GM19324 (cell line): Measurements from ENCODE around the gene UBXN2A.
"Not testable (repeated sequence)": the region's sequence is repeated elsewhere in the genome, so short reads cannot be mapped to it uniquely, and the experiment has no call there.

ENCODE experiments used
- ATAC-seq: cut with Tn5 transposase; IDR thresholded peaks from one replicate; pipeline ENCODE4 v1.9.1; 2021; ENCODE audit warnings: mild to moderate bottlenecking, moderate library complexity; ENCODE audit not compliant: unreplicated experiment, low FRiP score

Gene UBXN2A

DNA sequence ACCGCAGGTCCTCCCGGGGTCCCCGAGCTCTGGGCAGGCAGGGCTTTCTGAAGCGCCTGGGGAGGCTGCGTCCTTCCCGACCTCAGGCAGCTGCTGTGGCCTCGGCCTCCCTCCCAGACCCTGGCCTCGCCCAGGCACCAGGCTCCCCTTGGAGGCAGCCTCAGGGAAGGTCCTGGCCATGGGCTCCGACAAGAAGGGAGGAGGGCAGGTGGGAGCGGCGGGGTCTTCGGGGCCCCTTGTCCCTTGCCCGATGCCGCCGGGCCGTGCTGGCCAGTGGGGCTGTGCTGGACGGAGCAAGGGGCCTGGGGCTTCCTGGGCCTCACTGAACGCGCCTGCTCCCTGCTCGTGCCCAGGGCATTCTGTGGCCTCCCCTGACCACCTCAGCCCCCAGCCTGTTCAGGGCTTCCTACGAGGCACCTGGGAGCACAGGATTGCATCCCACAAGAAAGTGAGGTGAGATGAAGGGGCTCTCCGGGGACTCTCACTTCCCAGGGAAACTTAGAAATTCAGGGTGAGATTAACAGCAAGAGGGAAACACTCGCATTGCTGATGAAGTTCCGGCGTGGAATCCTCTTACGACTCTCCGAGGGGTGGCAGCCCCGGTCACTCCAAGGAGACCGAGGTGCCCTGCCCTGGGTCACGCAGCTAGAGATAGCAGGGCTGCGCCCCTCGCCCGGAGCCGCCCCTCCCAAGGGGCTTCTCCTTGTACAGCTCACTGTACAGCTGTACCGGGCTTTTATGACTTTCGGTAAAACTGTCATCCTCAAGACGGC lies 70.4 kb downstream of the UBXN2A start:
- no peak for ATAC-seq

DNA sequence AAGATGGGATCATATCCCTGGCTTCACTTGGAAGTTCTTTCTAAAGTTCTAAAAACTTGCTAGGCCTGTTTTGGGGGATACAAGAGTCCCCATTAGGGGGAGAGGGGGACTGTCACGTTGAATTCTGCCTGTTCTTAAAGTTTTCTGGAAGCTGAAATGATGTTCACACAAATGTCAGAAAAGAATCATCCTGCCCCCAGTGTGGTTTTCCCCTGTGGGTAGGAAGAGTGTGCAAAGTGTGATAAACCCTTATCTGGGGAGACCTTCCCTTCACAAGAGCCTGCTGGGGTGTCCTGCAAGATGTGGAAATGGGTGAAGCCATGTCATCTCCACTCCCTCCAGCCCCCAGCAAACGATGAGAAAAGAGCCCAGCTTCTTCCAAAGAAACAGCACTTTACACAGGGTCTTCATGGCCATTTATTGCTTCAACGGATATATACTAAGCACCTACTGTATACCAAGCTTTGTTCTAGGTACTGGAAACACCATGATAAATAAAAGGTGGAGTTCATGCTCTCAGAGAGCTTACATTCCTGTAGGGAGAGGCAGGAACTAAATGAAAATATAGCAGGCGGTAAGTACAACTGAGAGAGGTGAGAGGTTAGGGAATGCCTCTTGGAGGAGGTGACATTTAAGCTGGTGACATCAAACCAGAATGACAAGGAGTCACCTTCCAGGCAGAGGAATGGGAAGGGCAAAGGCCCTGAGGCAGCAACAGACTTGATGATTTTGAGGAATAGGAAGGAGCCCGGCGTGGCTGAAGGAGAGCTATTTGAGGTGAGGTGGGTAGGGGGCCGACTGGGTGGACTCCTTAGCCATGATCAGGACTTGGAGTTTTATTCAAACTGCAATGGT lies 71.2 kb downstream of the UBXN2A start:
- no peak for ATAC-seq

DNA sequence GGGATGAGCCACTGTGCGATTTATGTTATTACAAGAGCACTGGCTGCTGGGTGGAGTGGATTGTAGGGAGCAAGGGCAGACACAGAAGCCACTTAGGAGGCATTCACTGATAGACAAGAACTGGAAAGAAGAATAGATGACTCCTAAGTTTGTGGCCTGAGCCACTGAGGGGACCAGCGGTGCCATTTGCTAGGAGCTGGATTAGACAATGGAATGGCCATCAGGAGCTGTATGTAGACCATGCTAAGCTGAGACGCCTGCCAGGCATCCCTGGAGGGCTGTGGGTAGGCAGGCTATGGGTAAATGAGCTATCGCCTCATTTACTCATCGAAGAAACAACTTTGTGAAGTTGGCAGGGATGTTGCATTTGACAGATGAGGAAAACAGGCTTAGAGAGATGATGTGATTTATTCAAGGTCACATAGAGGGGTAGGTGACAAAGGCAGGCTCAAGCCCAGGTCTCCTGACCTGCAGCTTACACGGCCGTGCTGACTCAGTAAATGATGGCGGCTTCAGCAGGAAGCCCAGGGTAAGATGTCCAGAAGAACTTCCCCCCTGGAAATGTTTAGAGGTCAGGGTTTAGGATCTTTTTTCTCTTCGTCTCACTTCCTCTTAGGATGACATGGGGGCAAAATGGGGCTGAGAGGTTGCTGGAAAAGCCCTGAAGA lies 72.4 kb downstream of the UBXN2A start:
- ATAC-seq = no peak

DNA sequence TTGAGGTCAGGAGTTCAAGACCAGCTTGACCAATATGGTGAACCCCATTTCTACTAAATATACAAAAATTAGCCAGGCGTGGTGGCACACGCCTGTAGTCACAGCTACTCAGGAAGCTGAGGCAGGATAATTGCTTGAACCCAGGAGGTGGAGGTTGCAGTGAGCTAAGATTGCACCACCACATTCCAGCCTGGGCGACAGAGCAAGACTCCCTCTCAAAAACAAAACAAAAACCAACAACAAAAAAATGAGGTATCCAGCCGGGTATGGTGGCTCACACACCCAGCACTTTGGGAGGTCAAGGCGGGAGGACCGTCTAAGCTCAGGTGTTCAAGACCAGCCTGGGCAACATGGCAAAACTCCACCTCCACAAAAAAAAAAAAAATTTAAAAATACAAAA lies 74.6 kb downstream of the UBXN2A start:
- ATAC-seq = not testable (repeated sequence)

DNA sequence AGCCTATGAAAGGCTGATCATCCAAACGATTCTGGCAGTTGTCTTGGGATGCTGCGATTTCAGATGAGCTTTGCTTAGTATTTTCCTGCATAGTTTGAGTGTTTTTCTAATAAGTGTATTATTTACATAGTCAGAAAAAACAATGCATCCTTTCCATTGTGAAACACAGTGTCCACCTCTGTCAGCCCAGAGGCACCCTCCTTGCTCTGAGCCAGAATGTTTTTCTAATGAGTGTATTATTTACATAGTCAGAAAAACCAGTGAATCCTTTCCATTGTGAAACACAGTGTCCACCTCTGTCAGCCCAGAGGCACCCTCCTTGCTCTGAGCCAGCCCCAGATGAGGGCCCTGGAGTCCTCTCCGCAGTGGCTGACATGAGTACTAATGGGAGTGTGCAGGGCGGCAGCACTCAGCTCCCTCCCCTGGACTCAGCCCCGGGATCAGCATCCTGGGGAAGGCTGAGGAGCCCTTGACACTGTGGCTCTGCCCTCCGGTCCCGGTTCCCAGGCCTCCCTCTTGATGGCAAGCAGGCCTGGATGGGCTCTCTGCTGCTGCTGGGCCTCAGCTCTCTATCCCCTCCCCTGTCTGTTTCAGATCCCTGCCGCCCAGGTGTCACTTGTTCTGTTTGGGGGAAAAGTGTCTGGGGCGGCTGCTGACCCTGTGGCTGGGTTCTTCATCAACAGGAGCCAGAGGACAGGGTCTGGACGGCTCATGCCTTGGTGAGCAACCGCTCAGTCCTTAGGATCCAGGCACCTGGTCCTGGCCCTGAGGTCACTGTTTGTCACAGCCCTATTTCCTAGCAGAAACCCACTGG lies 75.5 kb downstream of the UBXN2A start:
- ATAC-seq = no peak

DNA sequence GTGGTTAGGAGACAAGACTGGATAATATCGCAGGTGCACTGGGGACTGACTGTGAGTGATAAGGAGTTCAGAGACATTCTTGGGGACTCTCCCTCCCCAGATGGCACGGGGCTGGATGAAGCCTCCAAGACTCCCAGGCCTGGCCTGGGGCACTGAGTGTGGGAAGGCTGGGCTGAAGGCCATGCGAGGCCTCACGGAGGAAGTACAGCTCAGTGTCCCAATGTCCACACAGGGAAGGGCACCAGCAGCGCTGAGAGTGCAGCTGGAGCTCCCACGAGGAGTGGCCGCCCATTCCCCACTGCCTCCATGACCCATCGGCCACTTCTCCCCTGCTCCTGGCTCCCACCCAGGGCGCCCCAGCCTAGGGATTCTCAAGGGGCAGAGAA lies 76.1 kb downstream of the UBXN2A start:
- ATAC-seq = no peak

DNA sequence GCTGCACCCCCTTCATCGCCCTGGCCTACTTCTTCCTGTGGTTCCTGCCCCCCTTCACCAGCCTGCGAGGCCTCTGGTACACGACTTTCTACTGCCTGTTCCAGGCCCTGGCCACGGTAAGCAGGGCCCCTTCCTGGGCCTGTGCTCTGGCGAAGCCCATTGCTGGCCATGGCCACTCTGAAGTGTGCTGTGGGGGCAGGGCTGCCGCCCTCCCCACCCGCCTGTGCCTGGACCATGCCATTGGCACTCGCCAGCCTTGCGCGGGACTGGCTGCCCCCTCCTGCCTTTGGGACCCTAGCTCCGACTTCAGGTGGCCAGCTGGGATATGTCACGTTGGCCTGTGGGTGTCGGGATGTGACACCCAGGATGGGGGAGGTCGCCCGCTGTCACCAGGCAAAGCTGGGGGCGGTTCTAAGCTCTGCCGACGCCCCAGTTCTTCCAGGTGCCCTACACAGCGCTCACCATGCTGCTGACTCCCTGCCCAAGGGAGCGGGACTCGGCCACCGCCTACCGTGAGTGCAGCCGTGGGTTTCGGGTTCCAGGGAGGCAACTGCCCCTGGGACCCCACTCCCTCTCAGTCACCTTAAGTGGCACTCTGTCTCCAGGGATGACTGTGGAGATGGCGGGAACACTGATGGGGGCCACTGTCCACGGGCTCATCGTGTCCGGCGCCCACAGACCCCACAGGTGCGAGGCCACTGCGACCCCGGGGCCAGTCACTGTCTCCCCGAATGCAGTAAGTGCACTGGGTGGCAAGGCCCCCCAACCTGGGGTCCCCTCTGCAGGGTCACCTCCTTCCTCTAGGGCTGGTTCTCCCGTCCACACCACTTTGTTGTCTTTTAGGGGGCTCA lies 76.8 kb downstream of the UBXN2A start:
- ATAC-seq = no peak

DNA sequence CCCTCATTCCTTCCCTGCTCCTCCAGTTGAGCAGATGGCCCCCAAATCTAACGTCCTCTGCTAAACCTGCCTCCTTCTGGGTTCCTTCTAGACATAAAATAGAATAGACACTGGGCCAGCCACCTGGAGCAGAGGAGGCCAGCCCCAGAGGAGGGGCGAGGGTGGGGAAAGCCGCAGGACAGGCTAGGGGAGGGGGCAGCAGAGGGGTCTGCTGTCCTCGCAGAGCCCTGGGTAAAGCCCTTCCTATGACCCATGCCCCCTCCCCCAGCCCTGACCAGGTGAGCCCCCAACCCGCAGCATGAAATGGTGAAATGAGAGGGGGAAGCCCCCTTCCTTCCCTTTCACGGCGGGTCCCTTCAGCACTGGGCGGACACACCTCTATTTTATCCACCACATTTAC lies 77.4 kb downstream of the UBXN2A start:
- no peak for ATAC-seq

DNA sequence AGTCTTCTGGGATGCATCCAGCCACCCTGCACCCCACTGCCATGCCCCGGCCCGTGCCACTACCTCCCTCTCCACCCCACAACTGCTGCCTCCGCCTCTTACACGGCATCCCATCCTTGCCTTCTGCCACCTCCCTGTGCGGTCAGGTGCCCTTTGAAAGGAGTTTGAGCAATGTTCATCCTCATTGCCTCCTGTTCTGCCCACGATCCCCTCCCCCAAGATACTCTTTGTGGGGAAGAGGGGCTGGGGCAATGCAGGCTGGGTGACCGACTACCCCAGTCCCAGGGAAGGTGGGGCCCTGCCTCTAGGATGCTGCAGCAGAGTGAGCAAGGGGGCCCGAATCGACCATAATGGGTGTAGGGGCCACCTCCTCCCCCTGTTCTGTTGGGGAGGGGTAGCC lies 78.0 kb downstream of the UBXN2A start:
- ATAC-seq = no peak

DNA sequence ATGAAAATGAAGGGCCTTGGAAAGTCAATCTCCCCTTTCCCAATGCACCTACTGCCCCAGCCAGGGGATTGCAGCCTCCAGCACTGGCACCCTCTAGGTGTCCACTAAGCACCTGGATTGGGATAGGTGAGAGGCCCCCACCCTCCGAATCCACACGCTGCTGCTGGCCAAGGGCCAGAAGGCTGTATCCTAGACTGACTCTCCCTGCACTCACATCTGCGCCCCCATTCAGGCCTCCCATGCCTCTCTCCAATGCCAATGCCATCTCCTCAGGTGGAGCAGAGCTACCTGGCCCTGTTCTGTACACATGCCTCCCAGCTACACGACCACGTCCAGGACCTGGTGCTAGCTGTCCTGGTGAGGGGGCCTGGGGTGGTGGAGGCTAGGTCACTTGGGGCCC lies 79.5 kb downstream of the UBXN2A start:
- no peak for ATAC-seq

DNA sequence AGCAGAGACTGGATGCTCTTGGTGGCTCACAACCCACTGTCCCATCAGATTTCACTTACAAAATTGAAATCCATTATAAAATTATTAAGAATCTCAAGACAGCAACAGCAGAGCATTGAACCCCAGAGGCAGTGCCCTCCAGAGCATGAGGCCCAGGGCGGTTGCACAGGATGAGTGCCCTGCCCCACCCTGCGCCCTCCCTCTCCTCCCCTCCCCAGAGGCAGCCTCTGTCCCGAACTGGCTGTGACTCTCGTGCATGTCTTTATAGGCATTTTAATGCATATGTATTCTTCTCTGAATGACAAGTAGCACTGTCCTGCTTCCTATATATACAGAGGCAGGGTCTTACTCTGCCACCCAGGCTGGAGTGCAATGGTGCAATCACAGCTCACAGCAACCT lies 80.0 kb downstream of the UBXN2A start:
- no peak for ATAC-seq

DNA sequence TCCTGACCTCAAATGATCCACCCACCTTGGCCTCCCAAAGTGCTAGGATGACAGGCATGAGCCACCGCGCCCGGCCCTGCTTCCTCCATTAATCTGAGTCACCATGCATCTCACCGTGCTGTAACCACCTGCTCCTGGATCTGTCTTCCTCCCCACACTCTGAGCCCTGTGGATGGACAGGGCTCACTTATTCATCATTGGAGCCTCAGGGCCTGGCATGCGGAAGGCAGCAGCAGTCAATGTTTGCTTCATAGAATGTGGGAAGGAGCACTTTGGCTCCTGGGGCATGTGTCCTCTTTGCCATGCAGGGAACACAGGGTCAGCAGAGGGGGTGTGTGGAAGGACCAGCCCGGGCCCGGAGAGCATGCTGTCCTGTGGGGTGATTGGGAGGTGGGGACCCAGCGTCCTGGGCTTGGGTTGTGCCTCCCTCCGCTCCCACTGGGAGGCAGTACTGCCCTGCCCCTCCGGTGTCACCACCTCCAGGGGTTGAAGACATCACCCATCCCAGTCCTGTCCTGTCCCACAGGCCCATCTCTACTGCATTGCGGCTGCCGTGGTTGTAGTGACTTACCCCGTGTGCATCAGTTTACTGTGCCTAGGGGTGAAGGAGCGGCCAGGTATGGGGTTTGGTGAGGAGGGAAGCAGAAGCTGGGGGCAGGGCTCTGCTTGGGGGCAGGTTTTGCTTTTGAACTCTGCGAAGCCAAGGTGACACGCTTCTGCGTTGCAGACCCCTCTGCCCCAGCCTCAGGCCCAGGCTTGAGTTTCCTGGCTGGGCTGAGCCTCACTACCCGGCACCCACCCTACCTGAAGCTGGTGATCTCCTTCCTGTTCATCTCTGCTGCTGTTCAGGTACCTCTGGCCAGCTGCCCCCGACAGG lies 81.1 kb downstream of the UBXN2A start:
- ATAC-seq = no peak

DNA sequence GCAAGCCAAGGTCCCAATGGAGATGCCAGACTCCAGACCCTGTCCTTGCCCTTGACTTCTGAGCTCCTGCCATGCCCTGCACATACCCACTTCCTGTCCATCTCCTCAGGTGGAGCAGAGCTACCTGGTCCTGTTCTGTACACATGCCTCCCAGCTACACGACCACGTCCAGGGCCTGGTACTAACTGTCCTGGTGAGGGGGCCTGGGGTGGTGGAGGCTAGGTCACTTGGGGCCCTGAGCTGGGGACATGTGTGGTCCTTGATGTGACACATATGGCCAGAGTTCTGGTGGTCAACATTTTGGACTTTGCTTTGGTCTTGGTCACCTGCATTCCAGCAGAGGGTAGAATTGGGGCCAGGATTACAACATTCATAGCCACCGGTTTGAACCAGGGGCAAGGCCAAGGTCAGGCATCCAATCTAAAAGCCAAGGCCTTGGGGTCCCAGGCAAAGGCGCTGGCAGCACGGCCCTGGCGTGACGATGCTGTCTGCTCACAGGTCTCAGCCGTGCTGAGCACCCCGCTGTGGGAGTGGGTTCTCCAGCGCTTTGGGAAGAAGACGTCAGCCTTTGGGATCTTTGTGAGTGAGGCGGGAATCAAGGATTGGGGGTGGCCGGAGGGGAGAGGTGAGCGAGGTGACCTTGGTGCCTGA lies 82.2 kb downstream of the UBXN2A start:
- ATAC-seq = no peak

DNA sequence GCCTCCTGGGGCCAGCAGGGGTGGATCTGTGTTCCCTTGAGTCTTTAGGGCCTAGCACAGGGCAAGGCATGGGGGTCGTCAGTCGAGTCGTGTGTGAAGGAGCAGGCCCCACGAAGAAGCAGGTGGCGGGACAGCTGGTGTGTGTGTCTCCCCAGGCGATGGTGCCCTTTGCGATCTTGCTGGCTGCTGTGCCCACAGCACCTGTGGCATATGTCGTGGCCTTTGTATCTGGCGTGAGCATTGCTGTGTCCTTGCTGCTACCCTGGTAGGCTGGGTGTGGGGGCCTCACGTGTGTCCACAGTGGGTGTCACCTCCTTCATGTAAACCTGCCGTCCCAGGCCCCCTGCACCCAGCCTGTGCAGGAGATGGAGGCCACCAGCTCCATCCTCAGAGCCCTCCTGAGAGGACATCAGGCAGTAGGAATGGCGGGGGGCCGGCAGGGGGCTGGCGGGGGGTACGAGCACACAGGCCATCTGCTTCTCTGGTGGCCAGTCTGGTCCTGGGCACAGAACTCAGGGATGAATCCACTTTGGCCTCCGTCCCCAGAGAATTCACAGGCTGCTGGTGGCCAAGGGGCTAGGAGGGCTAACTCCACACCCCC lies 82.8 kb downstream of the UBXN2A start:
- ATAC-seq = no peak

DNA sequence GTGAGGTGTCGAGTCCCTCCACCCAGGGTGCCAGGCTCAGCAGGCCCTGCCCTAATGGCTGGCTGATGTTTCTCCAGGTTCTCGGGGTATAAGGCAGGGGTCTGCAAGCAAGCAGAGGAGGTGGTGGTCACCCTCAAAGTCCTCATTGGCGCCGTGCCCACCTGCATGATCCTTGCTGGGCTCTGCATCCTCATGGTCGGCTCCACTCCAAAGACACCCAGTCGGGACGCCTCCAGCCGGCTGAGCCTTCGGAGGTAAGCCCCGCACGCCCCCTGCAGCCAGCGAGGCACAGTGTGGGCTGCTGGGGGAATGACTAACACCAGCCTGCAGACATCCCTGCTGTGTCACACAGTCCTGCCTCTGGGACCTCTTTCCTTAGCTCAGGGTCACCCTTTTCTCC lies 83.8 kb downstream of the UBXN2A start:
- no peak for ATAC-seq

DNA sequence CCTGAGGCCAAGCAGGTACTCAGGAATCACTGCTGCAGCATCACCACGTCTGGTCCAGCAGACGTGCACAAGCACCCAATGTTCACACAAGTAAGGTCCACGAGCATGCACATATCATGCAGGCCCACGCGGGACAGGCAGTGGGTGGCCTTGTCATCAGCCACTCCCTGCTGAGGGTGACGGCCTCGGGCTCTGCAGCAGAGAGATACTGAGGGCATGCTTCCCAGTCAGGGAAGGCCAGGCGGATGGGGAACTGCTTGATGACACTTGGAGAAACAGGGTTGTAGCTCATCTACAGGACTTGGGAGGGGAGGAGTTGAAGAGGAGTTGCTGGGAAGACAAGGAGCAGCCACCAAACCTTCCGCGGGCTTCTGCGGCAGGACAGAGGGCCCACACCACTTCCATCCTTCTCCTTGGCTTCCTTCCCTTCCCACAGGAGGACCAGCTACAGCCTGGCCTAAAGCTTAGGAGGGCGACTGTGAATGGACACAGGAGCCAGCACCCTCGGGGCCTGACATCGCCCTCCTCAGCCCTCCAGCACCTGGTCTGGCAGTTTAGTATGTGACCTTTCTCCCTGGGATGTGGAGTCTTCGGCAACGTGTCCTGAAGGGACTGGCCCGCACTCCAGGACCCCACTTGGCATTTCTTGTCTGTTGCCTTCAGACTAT lies 84.9 kb downstream of the UBXN2A start:
- ATAC-seq = no peak

DNA sequence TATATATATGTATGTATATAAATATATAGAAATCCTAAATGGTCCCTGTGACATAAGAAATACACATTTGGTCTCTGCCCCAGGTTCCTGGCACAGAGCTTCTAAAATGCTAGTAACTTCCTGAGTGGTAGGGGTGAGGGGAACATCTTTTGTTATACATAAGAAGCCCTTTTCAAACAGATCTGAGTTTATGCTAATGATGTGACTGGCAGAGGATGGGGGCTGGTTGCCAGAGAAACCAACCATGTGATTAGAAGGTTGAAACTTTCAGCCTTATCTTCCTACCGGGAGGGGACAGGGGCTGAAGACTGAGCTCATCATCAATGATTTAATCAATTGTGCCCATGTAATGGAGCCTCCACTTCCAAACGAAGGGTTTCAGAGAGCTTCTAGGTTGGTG lies 86.0 kb downstream of the UBXN2A start:
- ATAC-seq = no peak
